Right lobe of liver (tissue), 6 donors: Measurements from ENCODE around the gene SMYD1. TPM values are rescaled to one million over a fixed set of nuclear protein-coding genes. Genes with fewer than 3 reads are reported as not detected.

Source experiments
- ATAC-seq, 4 donors: fragments of 200-7000 bp; cut with Tn5 transposase; one replicate each; pipeline ENCODE4 v1.9.1; 2020; ENCODE audit warnings: mild to moderate bottlenecking in 4 of 4, moderate library complexity in 4 of 4
- DNase-seq, 3 donors: peaks; one replicate each; pipeline ENCODE4 v3.0.0-alpha.2; 2020
- H3K27ac ChIP-seq, 3 donors: fragments of 200-600 bp; one replicate each; pipeline ENCODE4 v1.8.0; 2022
- H3K27me3 ChIP-seq, 2 donors: fragments of 200-600 bp; one replicate each; pipeline ENCODE4 v1.8.0; 2022
- H3K36me3 ChIP-seq, 4 donors: fragments of 200-600 bp; sonication (generic) in 1 of 4; one replicate each; pipeline versions ENCODE4 v1.5.1 to v1.8.0; 2017 to 2022; ENCODE audit warnings: control low read depth in 1 of 4
- H3K4me1 ChIP-seq, 4 donors: fragments of 200-600 bp; sonication (generic) in 1 of 4; one replicate each; pipeline versions ENCODE4 v1.5.1 to v1.8.0; 2017 to 2022; ENCODE audit warnings: control low read depth in 1 of 4
- H3K4me3 ChIP-seq, 3 donors: fragments of 200-600 bp; one replicate each; pipeline ENCODE4 v1.8.0; 2022
- H3K9me3 ChIP-seq, 4 donors: fragments of 200-600 bp; sonication (generic) in 1 of 4; one replicate each; pipeline versions ENCODE4 v1.5.1 to v1.8.0; 2017 to 2022; ENCODE audit warnings: control low read depth in 1 of 4
- CTCF ChIP-seq, 4 donors: fragments of 200-600 bp in 3 of 4; fragments of 450-650 bp in 1 of 4; IDR thresholded peaks; one replicate each; pipeline versions ENCODE4 v1.5.1 to v1.8.0; 2016 to 2022; ENCODE audit warnings: antibody characterized with exemption in 4 of 4, mild to moderate bottlenecking in 2 of 4
- POLR2A ChIP-seq: fragments of 450-650 bp; IDR thresholded peaks from one replicate; pipeline ENCODE4 v1.6.1; 2017; ENCODE audit warnings: antibody characterized with exemption, mild to moderate bottlenecking
- WGBS: methylation state at CpG from one replicate; pipeline ENCODE4 v1.1.6; 2018; ENCODE audit warnings: low coverage, low lambda C conversion rate; ENCODE audit not compliant: insufficient coverage; ENCODE audit errors: missing lambda C conversion rate; 5-methylcytosine and 5-hydroxymethylcytosine counted together
- intact Hi-C, 2 donors: fragments of 100-400 bp; cut with DNase I; formaldehyde crosslinking; loops; one replicate each; pipeline versions ENCODE4 v1.11.2 to v1.14.1; 2022
- total RNA-seq, 6 experiments: library from RNA; depleted of rRNA in 2 of 6; stranded (reverse); fragments of >200 nt in 2 of 6; fragmentation: NEBNext Ultra II Directional in 3 of 6; extraction: Animal tissue kit (Norgen Biotek cat#: 25700) in 3 of 6; gene quantifications; one replicate each; pipeline versions ENCODE4 v1.1.0 to v1.2.4, GENCODE V29; 2016 to 2023
- donor health status: DM: no; HTN: yes; CAD: no.
- donor health status: DM: no; HTN: no; CAD: no.
- donor health status: DM: no; HTN: no; CAD: no.
- donor health status: DM: no; HTN: yes; CAD: no.
- donor health status: DM: no; HTN: yes; CAD: no.

Gene SMYD1
- total RNA-seq, 6 experiments from 2014 or later = not detected

- Histone ChIP-seq H3K27me3 (no peaks in the 10 kb centered on the region), H3K4me1 (peaks cover 0 to 14% (median 4%) of the 10 kb centered on the region in 4 donors), H3K36me3 (peaks cover 0 to 20% (median 0%) of the 10 kb centered on the region in 4 donors), H3K27ac (no peak overlapping the region), H3K9me3 (no peaks in the 10 kb centered on the region), H3K4me3 (no peak overlapping the region)
- intact Hi-C loops = no loop called here
- TF ChIP-seq POLR2A = no peak
- no peak for TF ChIP-seq CTCF (IDR thresholded peaks at IDR 0.05)
- ATAC-seq (peak in 1 of 4 donors; percentile 2), DNase-seq (no peak)
- WGBS = 55% methylated on average over 4 of the region's 9 CpGs
These were observed 56.6 kb downstream of the SMYD1 start for GRCh38 chr2:88123975-88124917.

DNA sequence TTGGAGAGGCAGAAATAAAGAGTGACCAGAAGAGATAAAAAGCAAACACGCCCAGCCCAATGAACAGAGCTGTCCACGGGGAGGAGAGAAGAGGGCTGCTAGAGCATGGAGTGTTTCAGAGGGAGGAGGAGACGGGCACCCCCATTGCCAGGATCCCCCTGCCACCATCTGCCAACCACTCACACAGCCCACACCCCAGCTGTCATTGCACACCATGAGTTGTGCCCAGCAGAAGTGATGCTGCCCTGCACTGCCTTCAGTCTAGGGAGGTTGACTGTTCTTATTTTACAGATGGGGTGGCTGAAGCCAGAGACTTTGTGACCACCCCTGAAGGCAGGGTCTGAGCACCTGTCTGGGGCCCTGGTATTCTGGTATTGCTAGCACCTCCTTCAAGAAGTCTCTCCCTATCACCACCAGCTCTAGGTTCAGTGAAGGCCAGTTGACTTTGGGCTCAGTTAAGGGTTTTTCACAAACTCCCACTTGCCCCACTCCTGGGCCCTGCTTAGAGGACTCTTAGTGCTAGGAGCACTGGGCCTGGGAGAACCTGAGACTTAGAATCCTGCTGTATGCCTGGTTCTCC, 57.8 kb downstream of the SMYD1 start:
- Histone ChIP-seq H3K4me3 (peak overlapping the region; percentile 8 to 71 (median 67)), H3K27ac (peak overlapping the region; percentile 71 to 80 (median 72)), H3K27me3 (no peaks in the 10 kb centered on the region), H3K36me3 (peaks cover 0 to 20% (median 0%) of the 10 kb centered on the region in 4 donors), H3K4me1 (peaks cover 0 to 23% (median 8%) of the 10 kb centered on the region in 4 donors), H3K9me3 (no peaks in the 10 kb centered on the region)
- TF ChIP-seq CTCF (IDR thresholded peaks at IDR 0.05) (no peak), POLR2A (no peak)
- ATAC-seq (no peak), DNase-seq (no peak)
- 50% methylated on average over 2 of the region's 3 CpGs for WGBS
- intact Hi-C loops = no loop called here

GRCh38 chr2:88125924-88126771, 58.5 kb downstream of the SMYD1 start:
- H3K9me3 ChIP-seq = no peaks in the 10 kb centered on the region
- H3K4me3 ChIP-seq = peak overlapping the region; percentile 42 to 71 (median 67)
- TF ChIP-seq POLR2A (no peak), CTCF (IDR thresholded peaks at IDR 0.05) (no peak)
- intact Hi-C loops = no loop called here
- DNase-seq = no peak
- H3K36me3 ChIP-seq = peaks cover 0 to 20% (median 0%) of the 10 kb centered on the region in 4 donors
- H3K4me1 ChIP-seq = peaks cover 0 to 30% (median 11%) of the 10 kb centered on the region in 4 donors
- H3K27ac ChIP-seq = peak overlapping the region; percentile 71 to 80 (median 72)
- ATAC-seq = no peak
- 12% methylated on average over 5 of the region's 11 CpGs for WGBS
- no peaks in the 10 kb centered on the region for H3K27me3 ChIP-seq
